ENCODE results near the gene HES3.

The HES3 gene

GRCh38 chr1:6281511-6282402 is 37.8 kb downstream of the HES3 start:
- no peak for DNase-seq

DNA sequence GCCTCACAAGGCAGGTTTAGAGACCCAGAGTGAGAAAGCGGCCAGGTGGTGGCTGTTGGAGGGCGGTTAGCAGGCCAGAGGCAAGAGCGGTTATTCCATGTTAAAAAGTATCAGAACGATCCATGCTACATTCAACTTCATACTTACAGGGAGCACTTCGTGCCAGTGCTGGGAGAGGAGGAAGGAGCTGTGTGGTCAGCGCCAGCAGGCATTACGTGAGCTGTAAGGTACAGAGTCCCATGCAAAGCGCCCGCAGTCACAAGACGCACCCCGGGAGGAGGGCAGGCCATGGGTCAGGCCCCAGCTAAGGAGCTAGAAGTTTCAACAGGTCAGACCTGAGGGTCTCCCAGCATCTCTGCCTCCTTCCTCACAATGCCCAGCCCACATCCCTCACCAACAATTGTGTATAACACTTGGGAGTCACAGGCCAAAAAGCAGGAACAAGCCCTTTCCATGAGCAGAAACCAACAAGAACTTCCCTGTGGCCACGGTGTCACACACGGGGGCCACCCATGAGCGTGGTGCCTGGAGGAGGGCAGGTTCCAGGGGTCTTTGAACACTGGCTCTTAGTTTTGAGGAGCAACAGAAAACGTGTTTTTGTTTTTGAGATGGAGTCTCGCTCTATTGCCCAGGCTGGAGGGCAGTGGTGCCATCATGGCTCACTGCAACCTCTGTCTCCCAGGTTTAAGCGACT is 38.7 kb downstream of the HES3 start:
- no peak for DNase-seq

DNA sequence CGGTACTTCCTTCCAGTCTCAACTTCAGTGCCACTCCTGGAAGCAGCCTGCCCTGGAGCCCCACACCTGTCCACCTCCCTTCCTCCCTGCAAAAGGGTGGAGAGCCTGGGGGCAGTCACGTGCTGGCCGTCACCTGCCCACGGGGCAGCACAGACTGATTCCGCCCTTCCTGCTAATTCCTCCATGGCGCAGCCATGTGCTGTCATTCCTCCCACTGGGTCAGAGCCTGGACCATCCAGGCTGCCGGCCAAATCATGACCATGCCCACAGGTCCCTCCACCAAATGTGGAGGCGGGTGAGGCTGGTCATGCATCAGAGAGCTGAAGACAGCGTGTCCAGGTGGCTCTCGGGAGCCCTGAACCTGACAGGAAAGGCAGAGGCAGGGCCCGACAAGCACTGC is 41.4 kb downstream of the HES3 start:
- DNase-seq: no peak

DNA sequence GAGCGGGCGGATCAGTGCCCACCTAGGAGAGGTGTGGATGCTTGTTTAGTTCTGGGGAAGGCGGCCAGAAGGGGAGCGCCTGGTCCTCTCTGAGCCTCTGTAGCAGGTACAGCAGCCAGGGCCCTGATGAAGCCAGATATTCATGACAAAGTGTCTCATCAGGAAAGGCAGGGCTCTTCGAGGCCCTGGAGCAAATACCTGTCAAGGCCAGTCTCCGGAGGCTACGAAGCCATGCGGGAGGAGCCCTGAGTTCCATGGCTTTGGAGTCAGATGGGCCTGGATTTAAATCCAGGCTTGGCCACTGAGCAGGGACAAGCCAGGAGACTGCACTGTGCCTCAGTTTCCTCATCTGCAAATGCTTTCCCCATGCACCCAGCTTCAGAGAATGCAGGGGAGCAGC is 42.3 kb downstream of the HES3 start:
- DNase-seq: no peak

- DNase-seq: no peak
These were observed 43.0 kb downstream of the HES3 start for GRCh38 chr1:6287029-6287428.

DNA sequence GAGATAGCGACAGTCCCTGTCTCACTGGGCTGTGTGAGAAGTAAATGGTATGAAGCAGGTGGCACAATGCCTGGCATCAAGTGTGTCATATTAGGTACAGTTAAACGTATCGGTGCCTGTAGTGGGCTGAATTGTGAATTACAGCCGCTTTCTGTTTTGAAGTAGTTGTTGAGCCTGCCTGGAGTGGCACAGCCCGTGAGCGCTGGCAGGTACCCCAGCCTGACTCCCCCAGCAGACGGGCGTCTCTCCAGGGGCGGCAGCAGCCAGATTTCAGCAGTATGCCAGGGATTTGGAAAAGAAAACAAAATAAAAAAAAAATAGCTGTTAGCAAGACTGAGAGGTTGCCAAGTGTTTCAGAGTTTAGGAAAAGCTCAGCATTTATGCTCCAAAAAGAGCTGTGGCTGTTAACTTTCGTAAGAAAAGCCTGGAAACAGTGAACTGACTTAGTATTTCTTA is 43.5 kb downstream of the HES3 start:
- DNase-seq: no peak

DNA sequence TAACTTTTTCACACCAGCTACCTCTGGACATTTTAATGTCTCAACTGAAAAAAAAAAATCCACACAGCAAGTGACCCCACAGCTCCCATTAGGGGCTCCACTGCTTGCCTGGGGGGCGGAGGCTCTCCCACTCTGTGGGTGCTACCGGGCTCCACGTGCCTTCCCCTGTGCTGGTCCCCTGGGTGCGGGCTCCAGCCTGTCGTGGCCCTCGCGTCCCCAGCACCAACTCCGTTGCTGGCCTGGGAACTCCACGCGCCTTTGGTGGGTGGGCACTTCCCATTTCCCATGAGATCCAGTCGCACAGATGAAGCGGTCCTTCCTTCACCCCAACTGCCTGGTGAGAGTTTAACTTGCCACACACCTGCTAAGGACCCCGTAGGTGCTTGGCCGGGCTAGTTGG is 44.0 kb downstream of the HES3 start:
- DNase-seq: no peak

GRCh38 chr1:6288665-6289064 is 44.7 kb downstream of the HES3 start:
- no peak for DNase-seq

- DNase-seq: no peak
These were observed 48.1 kb downstream of the HES3 start for GRCh38 chr1:6292102-6292501.

- no peak for DNase-seq
These were observed 50.3 kb downstream of the HES3 start for GRCh38 chr1:6294080-6294889.

DNA sequence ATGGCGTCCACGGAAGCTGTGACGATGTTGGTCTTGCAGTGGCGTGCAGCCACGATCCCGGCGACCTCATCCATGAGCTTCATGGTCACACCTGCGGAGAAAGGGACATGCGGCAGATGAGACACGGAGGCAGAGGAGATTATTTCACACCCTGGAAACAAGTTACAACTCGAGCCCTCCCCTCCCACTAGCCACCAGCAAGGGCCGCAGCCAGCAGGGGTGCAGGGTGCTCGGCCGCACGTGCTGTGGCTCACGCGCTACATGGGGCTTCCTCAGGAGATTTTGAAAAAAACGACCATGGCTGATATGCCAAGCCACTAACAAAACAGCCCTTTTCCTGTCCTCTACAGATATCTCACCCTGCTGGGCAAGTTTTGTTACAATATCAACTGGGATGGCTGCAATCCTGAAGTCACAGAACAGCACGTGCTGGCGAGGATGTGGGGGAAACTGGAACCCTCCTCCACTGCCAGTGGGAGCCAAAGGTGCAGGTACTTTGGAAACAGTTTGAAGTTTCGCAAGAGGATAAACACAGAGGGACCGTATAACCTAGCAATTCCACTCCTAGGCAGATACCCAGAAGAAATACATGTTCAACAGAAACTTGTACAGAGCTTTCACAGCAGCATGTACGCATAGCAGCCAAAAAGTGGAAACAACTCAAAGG is 51.0 kb downstream of the HES3 start:
- DNase-seq: no peak

Data from activated CD4-positive, alpha-beta T cell treated with anti-CD3 and anti-CD28 coated beads, Interleukin-2, amount 50 U/mL, for 48 hours (primary cell).